Measurements from ENCODE around the gene CPNE9.

CPNE9 gene

DNA sequence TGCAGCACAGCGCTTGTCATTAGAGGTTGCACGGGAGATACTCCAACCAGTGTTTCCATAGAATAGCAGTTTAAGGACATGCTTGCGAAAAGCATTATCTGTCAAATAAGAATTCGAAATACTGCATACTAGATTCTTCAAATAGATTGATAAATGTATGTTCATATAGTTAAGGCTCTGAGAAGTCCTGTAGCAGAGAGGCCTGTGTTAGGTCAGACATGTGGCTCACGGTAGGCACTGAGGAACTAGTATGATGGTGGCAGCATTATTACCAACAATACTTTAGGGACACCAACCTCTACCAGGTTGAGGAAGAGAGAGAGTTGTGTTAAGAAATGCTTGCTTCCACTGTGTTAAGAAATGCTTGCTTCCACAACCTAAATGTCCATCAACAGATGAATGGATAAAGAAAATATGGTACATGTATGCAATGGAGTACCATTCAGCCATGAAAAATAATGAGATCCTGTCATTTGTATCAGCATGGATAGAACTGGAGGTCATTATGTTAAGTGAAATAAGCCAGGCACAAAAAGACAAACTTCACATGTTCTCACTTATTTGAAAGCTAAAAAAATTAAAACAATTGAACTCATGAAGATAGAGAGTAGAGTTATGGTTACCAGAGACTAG is 39.4 kb upstream of the CPNE9 start:
- H3K9me2 ChIP-seq (ENCODE audit: low read depth, low read length), result no peaks in the 10 kb centered on the region
- no peaks in the 10 kb centered on the region for H3K4me1 ChIP-seq (ENCODE audit: insufficient read depth, low read length, severe bottlenecking)
- no peaks in the 10 kb centered on the region for H3F3A ChIP-seq (ENCODE audit: insufficient read depth, low read length)
- no peaks in the 10 kb centered on the region for H3K27me3 ChIP-seq (ENCODE audit: insufficient read depth, low read length)
- H3K36me3 ChIP-seq (ENCODE audit: insufficient read depth, low read length), result peaks cover 78% of the 10 kb centered on the region
- TF ChIP-seq, protein P1, sequence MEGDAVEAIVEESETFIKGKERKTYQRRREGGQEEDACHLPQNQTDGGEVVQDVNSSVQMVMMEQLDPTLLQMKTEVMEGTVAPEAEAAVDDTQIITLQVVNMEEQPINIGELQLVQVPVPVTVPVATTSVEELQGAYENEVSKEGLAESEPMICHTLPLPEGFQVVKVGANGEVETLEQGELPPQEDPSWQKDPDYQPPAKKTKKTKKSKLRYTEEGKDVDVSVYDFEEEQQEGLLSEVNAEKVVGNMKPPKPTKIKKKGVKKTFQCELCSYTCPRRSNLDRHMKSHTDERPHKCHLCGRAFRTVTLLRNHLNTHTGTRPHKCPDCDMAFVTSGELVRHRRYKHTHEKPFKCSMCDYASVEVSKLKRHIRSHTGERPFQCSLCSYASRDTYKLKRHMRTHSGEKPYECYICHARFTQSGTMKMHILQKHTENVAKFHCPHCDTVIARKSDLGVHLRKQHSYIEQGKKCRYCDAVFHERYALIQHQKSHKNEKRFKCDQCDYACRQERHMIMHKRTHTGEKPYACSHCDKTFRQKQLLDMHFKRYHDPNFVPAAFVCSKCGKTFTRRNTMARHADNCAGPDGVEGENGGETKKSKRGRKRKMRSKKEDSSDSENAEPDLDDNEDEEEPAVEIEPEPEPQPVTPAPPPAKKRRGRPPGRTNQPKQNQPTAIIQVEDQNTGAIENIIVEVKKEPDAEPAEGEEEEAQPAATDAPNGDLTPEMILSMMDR (IDR thresholded peaks at IDR 0.05; ENCODE audit: low read length), result no peak
- TF ChIP-seq EZH2 (IDR thresholded peaks at IDR 0.05; ENCODE audit: borderline replicate concordance, low read length), result no peak
- no peak overlapping the region for H3K4me2 ChIP-seq (ENCODE audit: low read length)
- H3K27ac ChIP-seq (ENCODE audit: low read depth, low read length, poor library complexity, severe bottlenecking), result no peak overlapping the region
- H3K9ac ChIP-seq (ENCODE audit: low read length), result no peak overlapping the region
- H2AFZ ChIP-seq (ENCODE audit: low read length), result no peak overlapping the region
- H4K20me1 ChIP-seq (ENCODE audit: insufficient read depth, low read length), result no peaks in the 10 kb centered on the region
- H3K9me3 ChIP-seq (ENCODE audit: low read length), result no peaks in the 10 kb centered on the region
- no peak overlapping the region for H3K4me3 ChIP-seq (ENCODE audit: low read depth, low read length, poor library complexity, severe bottlenecking)
- no peaks in the 10 kb centered on the region for H3K79me2 ChIP-seq (ENCODE audit: insufficient read depth, low read length)

GRCh38 chr3:9666704-9667445 is 36.8 kb upstream of the CPNE9 start:
- Histone ChIP-seq H3K79me2 (ENCODE audit: insufficient read depth, low read length) (no peaks in the 10 kb centered on the region), H3K9me2 (ENCODE audit: low read depth, low read length) (no peaks in the 10 kb centered on the region), H3F3A (ENCODE audit: insufficient read depth, low read length) (no peaks in the 10 kb centered on the region), H4K20me1 (ENCODE audit: insufficient read depth, low read length) (no peaks in the 10 kb centered on the region), H3K4me3 (ENCODE audit: low read depth, low read length, poor library complexity, severe bottlenecking) (no peak overlapping the region), H3K27me3 (ENCODE audit: insufficient read depth, low read length) (no peaks in the 10 kb centered on the region), H3K27ac (ENCODE audit: low read depth, low read length, poor library complexity, severe bottlenecking) (no peak overlapping the region), H3K4me1 (ENCODE audit: insufficient read depth, low read length, severe bottlenecking) (no peaks in the 10 kb centered on the region), H3K9ac (ENCODE audit: low read length) (no peak overlapping the region), H3K9me3 (ENCODE audit: low read length) (no peaks in the 10 kb centered on the region), H2AFZ (ENCODE audit: low read length) (no peak overlapping the region), H3K36me3 (ENCODE audit: insufficient read depth, low read length) (peaks cover 81% of the 10 kb centered on the region), H3K4me2 (ENCODE audit: low read length) (no peak overlapping the region)
- TF ChIP-seq EZH2 (IDR thresholded peaks at IDR 0.05; ENCODE audit: borderline replicate concordance, low read length), result no peak
- TF ChIP-seq, protein P1 (IDR thresholded peaks at IDR 0.05; ENCODE audit: low read length), result no peak

DNA sequence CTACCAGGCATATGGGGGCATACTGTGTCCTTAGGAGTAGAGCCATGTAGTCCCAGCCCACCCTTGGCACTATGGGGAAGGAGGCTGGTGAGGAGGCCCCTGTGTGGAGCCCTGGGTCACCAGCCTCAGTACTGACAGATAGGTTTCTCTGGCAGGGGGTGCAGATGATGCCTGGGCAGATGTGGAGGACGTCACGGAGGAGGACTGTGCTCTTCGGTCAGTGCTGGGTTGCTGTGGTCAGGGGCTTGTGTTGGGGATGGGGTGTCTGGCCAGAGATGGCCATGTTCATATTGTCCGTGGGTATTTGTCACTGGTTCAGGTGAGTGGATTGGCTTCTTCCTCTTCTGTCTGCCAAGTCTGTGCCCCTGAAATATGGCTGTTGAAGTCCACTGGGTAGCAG is 34.4 kb upstream of the CPNE9 start:
- Histone ChIP-seq H3K9me2 (ENCODE audit: low read depth, low read length) (no peaks in the 10 kb centered on the region), H3K9me3 (ENCODE audit: low read length) (no peaks in the 10 kb centered on the region), H4K20me1 (ENCODE audit: insufficient read depth, low read length) (no peaks in the 10 kb centered on the region), H2AFZ (ENCODE audit: low read length) (no peak overlapping the region), H3K27ac (ENCODE audit: low read depth, low read length, poor library complexity, severe bottlenecking) (no peak overlapping the region), H3K79me2 (ENCODE audit: insufficient read depth, low read length) (no peaks in the 10 kb centered on the region), H3K36me3 (ENCODE audit: insufficient read depth, low read length) (peaks cover 82% of the 10 kb centered on the region), H3K4me2 (ENCODE audit: low read length) (no peak overlapping the region), H3K4me1 (ENCODE audit: insufficient read depth, low read length, severe bottlenecking) (no peaks in the 10 kb centered on the region), H3K27me3 (ENCODE audit: insufficient read depth, low read length) (no peaks in the 10 kb centered on the region), H3K4me3 (ENCODE audit: low read depth, low read length, poor library complexity, severe bottlenecking) (no peak overlapping the region), H3F3A (ENCODE audit: insufficient read depth, low read length) (no peaks in the 10 kb centered on the region), H3K9ac (ENCODE audit: low read length) (no peak overlapping the region)
- TF ChIP-seq, protein P1 (IDR thresholded peaks at IDR 0.05; ENCODE audit: low read length), result no peak
- TF ChIP-seq EZH2 (IDR thresholded peaks at IDR 0.05; ENCODE audit: borderline replicate concordance, low read length), result no peak
